ENCODE results near the gene MAML2. TPM values are rescaled to one million over a fixed set of nuclear protein-coding genes. Genes with fewer than 3 reads are reported as not detected.

Gene MAML2
- total and polyA plus RNA-seq, 9 of the 15 experiments (the other 6 are each of a cell fraction or from before 2014, with no cell fraction given), result 0.79 to 6.8 (median 4.8) TPM

- no peaks in the 10 kb centered on the region for H3K9me3 ChIP-seq (replicated peaks; ENCODE audit: control insufficient read depth, insufficient read depth, low read depth, low read length)
- H3K9me1 ChIP-seq (ENCODE audit: control insufficient read depth, insufficient read depth, low read length), result no peaks in the 10 kb centered on the region
- no peaks in the 10 kb centered on the region; the same call in 2 of the 3 replicates for H3K79me2 ChIP-seq (ENCODE audit: control insufficient read depth, insufficient read depth, low read length)
- no peaks in the 10 kb centered on the region for H3K27me3 ChIP-seq (ENCODE audit: control insufficient read depth in 2 of 2, insufficient read depth in 2 of 2, low read length in 2 of 2)
- H3K4me1 ChIP-seq (replicated peaks in 1 of 2; ENCODE audit: control insufficient read depth in 2 of 2, insufficient read depth in 2 of 2, low read length in 2 of 2), result peaks cover 12 to 36% of the 10 kb centered on the region in 2 experiments; a peak in 4 of 5 replicates
- ChIA-PET CTCF (ENCODE audit: low intra/inter-chr PET ratio) (no interaction called here), POLR2A (no interaction called here)
- no peak overlapping the region for H3K4me2 ChIP-seq (ENCODE audit: insufficient read depth, low read length)
- no peak for TF ChIP-seq ARID3B (CRISPR knock-in tag; IDR thresholded peaks at IDR 0.05; ENCODE audit: borderline replicate concordance)
- no peak for TF ChIP-seq MYC (IDR thresholded peaks at IDR 0.05; ENCODE audit: low read depth, low read length)
- TF ChIP-seq MYC (CRISPR knock-in tag; IDR thresholded peaks at IDR 0.05; ENCODE audit: borderline replicate concordance, low read depth), result no peak
- peak; percentile 52 for TF ChIP-seq DACH1 (IDR thresholded peaks at IDR 0.05; ENCODE audit: partially characterized antibody)
- TF ChIP-seq GATAD2B (IDR thresholded peaks at IDR 0.05; ENCODE audit: borderline replicate concordance), result peak; percentile 54; the same call in 1 of the 2 replicates
- no peak for TF ChIP-seq ZNF444 (CRISPR knock-in tag; IDR thresholded peaks at IDR 0.05)
- TF ChIP-seq PYGO2 (tag; IDR thresholded peaks at IDR 0.05), result no peak
- TF ChIP-seq ETV6 (IDR thresholded peaks at IDR 0.05; ENCODE audit: borderline replicate concordance in 1 of 2, low read depth in 2 of 2, low read length in 1 of 2), result 0 out of 4 replicates have a peak, but pooled peaks of 1 of the 2 experiments have one; percentile 3
- TF ChIP-seq ETV6 (CRISPR knock-in tag; IDR thresholded peaks at IDR 0.05; ENCODE audit: borderline replicate concordance), result no peak
- TF ChIP-seq, protein P1, sequence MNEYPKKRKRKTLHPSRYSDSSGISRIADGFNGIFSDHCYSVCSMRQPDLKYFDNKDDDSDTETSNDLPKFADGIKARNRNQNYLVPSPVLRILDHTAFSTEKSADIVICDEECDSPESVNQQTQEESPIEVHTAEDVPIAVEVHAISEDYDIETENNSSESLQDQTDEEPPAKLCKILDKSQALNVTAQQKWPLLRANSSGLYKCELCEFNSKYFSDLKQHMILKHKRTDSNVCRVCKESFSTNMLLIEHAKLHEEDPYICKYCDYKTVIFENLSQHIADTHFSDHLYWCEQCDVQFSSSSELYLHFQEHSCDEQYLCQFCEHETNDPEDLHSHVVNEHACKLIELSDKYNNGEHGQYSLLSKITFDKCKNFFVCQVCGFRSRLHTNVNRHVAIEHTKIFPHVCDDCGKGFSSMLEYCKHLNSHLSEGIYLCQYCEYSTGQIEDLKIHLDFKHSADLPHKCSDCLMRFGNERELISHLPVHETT (CRISPR knock-in tag; conservative IDR thresholded peaks at IDR 0.05 in 1 of 2, IDR thresholded peaks at IDR 0.05 in 1 of 2), result 0 out of 4 replicates have a peak, but pooled peaks of 1 of the 2 experiments have one; percentile 4
- TF ChIP-seq CC2D1A (IDR thresholded peaks at IDR 0.05), result no peak
- no peak for TF ChIP-seq FOXJ3 (CRISPR knock-in tag; IDR thresholded peaks at IDR 0.05)
- TF ChIP-seq ESRRA (IDR thresholded peaks at IDR 0.05; ENCODE audit: borderline replicate concordance, low read depth), result no peak
- no peak for TF ChIP-seq NR2C2 (CRISPR knock-in tag; IDR thresholded peaks at IDR 0.05)
- no peak for TF ChIP-seq NR2C2 (tag; IDR thresholded peaks at IDR 0.05)
- TF ChIP-seq SRF (CRISPR knock-in tag; IDR thresholded peaks at IDR 0.05), result no peak
- no peak for TF ChIP-seq ZNF449 (CRISPR knock-in tag; IDR thresholded peaks at IDR 0.05)
- no peak for DNase-seq (ENCODE audit: extremely low read depth in 1 of 4, low spot score in 3 of 4)
- H3K27ac ChIP-seq (ENCODE audit: extremely low read depth, low read depth, low read length), result no peak overlapping the region
- no peak overlapping the region for H3K9ac ChIP-seq (ENCODE audit: insufficient read depth in 1 of 2, low read depth in 2 of 2, low read length in 2 of 2)
- no peak for FAIRE-seq
- H4K20me1 ChIP-seq (replicated peaks; ENCODE audit: control insufficient read depth, insufficient read depth, low read length), result no peaks in the 10 kb centered on the region
- BruUV-seq (replicated peaks), result no TSS peak
- intact Hi-C loops (cut with micrococcal nuclease) (no loop called here), in situ Hi-C loops (cut with MboI) (no loop called here)
- H2AFZ ChIP-seq (ENCODE audit: low read depth, low read length), result no peak overlapping the region
- H3K4me3 ChIP-seq, result no peak overlapping the region
- H3K36me3 ChIP-seq (ENCODE audit: control insufficient read depth, insufficient read depth, low read length), result no peaks in the 10 kb centered on the region
- ATAC-seq, result no peak
Measured at GRCh38 chr11:96157517-96157873, 185.5 kb downstream of the MAML2 start.

Data from K562 (cell line).